ENCODE results near the gene HCRTR1. TPM values are rescaled to one million over a fixed set of nuclear protein-coding genes. Genes with fewer than 3 reads are reported as not detected.

Gene HCRTR1
- total RNA-seq, 6 experiments from 2014 or later: not detected

DNA sequence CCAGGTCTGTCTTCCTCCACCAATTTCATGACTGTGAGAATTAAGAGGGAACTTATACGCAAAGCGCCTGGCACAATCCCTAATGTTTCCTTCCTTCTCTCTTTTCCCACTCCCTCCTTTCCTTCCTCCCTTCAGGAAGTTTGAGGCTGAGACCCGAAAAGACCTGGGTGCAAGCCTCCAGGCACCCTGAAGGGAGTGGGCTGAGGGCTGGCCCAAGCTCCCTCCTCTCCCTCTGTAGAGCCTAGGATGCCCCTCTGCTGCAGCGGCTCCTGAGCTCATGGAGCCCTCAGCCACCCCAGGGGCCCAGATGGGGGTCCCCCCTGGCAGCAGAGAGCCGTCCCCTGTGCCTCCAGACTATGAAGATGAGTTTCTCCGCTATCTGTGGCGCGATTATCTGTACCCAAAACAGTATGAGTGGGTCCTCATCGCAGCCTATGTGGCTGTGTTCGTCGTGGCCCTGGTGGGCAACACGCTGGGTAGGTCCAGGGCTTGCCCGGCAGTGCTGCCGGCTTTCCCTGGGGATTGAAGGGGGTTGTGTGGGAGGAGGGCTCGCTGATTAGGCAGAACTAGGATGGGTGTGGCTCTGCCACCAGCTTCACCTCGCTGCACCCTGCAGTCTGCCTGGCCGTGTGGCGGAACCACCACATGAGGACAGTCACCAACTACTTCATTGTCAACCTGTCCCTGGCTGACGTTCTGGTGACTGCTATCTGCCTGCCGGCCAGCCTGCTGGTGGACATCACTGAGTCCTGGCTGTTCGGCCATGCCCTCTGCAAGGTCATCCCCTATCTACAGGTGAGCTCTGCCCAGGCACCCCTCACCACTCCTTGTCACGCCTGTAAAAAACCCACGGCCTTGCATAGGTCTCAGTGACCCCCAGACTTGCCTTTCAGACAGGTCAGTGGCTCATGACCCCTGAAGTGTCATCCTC, 1.7 kb downstream of the HCRTR1 start:
- WGBS (ENCODE audit: insufficient coverage, low coverage, low lambda C conversion rate, missing lambda C conversion rate): 71% methylated on average over 4 of the region's 23 CpGs
- intact Hi-C loops (cut with DNase I): no loop called here
- peaks cover 0 to 4% (median 0%) of the 10 kb centered on the region in 4 donors for H3K4me1 ChIP-seq
- H3K27ac ChIP-seq: no peak overlapping the region
- DNase-seq (no peak), ATAC-seq (no peak)
- no peaks in the 10 kb centered on the region for H3K36me3 ChIP-seq
- H3K4me3 ChIP-seq: no peak overlapping the region
- no peaks in the 10 kb centered on the region for H3K9me3 ChIP-seq
- peaks cover 0 to 5% of the 10 kb centered on the region in 2 donors for H3K27me3 ChIP-seq
- no peak for TF ChIP-seq POLR2A (IDR thresholded peaks at IDR 0.05)
- TF ChIP-seq, protein P1, sequence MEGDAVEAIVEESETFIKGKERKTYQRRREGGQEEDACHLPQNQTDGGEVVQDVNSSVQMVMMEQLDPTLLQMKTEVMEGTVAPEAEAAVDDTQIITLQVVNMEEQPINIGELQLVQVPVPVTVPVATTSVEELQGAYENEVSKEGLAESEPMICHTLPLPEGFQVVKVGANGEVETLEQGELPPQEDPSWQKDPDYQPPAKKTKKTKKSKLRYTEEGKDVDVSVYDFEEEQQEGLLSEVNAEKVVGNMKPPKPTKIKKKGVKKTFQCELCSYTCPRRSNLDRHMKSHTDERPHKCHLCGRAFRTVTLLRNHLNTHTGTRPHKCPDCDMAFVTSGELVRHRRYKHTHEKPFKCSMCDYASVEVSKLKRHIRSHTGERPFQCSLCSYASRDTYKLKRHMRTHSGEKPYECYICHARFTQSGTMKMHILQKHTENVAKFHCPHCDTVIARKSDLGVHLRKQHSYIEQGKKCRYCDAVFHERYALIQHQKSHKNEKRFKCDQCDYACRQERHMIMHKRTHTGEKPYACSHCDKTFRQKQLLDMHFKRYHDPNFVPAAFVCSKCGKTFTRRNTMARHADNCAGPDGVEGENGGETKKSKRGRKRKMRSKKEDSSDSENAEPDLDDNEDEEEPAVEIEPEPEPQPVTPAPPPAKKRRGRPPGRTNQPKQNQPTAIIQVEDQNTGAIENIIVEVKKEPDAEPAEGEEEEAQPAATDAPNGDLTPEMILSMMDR (IDR thresholded peaks at IDR 0.05): no peak

DNA sequence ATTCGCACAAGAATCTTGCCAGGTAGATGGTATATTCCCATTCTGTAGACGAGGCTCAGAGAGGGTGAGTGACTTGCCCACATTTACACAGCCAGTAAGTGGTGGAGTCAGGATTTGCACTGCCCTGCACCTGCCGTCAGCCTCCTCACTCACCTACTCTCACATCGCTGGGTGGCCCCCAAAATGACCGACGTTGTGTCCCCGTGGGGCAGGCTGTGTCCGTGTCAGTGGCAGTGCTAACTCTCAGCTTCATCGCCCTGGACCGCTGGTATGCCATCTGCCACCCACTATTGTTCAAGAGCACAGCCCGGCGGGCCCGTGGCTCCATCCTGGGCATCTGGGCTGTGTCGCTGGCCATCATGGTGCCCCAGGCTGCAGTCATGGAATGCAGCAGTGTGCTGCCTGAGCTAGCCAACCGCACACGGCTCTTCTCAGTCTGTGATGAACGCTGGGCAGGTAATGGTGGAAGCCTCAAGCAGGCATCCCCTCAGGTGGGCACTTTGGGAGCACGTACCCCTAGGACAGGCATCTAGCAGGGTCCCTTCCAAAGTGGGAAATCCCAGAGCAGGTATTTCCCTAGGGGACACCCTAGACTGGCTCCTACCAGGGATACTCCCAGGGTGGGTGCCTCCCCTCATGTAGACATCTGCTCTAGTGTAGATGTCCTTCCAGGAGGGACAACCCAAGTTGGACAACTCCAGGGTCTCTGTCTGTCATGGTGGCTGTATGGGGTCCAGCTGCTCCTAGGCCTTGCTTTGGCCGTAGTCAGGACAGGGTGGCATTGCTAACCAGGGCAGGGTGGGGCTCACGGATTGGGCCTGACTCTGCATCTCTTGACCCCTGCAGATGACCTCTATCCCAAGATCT, 3.4 kb downstream of the HCRTR1 start:
- Histone ChIP-seq H3K36me3 (peaks cover 0 to 2% (median 0%) of the 10 kb centered on the region in 4 donors), H3K9me3 (no peaks in the 10 kb centered on the region), H3K27me3 (peaks cover 0 to 5% of the 10 kb centered on the region in 2 donors), H3K4me3 (no peak overlapping the region), H3K27ac (no peak overlapping the region), H3K4me1 (peaks cover 0 to 4% (median 0%) of the 10 kb centered on the region in 4 donors)
- intact Hi-C loops (cut with DNase I): no loop called here
- WGBS (ENCODE audit: insufficient coverage, low coverage, low lambda C conversion rate, missing lambda C conversion rate): 94% methylated on average over 6 of the region's 20 CpGs
- ATAC-seq (no peak), DNase-seq (no peak)
- TF ChIP-seq, protein P1 (IDR thresholded peaks at IDR 0.05): no peak
- TF ChIP-seq POLR2A (IDR thresholded peaks at IDR 0.05): no peak

DNA sequence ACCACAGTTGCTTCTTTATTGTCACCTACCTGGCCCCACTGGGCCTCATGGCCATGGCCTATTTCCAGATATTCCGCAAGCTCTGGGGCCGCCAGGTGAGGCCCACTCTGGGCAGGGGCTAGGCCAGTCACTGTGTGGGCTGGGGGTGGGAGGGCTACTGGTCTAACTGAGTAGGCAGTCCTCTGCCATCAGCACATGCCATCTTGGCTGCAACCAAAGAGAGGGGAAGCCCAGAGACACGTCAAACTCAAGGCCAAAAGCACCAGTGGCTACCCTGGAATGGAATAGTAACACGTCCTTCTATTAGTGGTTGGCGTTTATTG, 4.0 kb downstream of the HCRTR1 start:
- DNase-seq (no peak), ATAC-seq (no peak)
- intact Hi-C loops (cut with DNase I): no loop called here
- no peak for TF ChIP-seq POLR2A (IDR thresholded peaks at IDR 0.05)
- TF ChIP-seq, protein P1 (IDR thresholded peaks at IDR 0.05): no peak
- H3K27me3 ChIP-seq: peaks cover 0 to 5% of the 10 kb centered on the region in 2 donors
- H3K36me3 ChIP-seq: peaks cover 0 to 3% (median 0%) of the 10 kb centered on the region in 4 donors
- no peak overlapping the region for H3K4me3 ChIP-seq
- 78% methylated on average over 5 of the region's 5 CpGs for WGBS (ENCODE audit: insufficient coverage, low coverage, low lambda C conversion rate, missing lambda C conversion rate)
- no peak overlapping the region for H3K27ac ChIP-seq
- peaks cover 0 to 4% (median 0%) of the 10 kb centered on the region in 4 donors for H3K4me1 ChIP-seq
- no peaks in the 10 kb centered on the region for H3K9me3 ChIP-seq

DNA sequence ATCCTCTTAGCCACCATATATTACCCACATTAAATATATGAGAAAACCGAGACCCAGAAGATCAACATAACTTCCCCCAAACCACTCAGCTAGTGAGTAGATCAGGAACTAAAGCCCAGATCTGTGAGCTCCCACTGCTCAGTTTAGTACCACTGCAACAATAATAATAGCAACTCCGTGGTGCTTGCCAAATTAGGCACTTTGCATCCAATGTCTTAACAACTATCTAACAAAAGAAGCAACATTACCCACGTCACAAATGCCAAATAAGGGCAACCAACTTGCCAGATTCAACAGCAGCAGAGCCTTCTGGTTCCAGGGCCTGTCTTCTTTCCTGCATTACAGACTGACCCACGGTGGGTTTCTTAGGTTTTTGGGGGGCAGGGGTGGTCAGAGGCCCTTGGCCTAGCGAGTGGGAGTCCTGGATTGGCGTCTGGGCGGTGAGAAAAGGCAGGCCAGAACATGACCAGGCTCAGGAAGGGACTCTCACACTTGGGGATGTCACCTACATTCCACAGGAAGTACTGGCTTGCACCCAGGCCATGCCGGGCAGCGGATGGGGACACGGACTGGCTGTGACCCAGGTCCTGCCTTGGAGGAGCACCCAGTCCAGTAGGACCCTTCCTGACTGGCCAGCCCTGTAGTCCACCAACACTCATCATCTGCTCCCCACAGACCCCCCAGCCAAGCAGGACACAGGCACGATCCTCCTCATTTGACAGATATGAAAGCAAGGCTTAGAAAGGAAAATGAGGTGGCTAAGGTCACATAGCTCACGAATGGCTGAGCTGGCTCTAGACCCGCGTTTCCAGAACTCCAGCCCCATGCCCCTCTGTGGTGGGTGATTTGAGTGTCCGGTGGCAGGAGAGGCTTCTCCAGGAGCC, 4.6 kb downstream of the HCRTR1 start:
- DNase-seq (no peak), ATAC-seq (no peak)
- peaks cover 0 to 5% of the 10 kb centered on the region in 2 donors for H3K27me3 ChIP-seq
- intact Hi-C loops (cut with DNase I): no loop called here
- TF ChIP-seq POLR2A (IDR thresholded peaks at IDR 0.05): no peak
- TF ChIP-seq, protein P1 (IDR thresholded peaks at IDR 0.05): no peak
- H3K4me3 ChIP-seq: no peak overlapping the region
- 75% methylated on average over 4 of the region's 15 CpGs for WGBS (ENCODE audit: insufficient coverage, low coverage, low lambda C conversion rate, missing lambda C conversion rate)
- H3K36me3 ChIP-seq: peaks cover 0 to 3% (median 0%) of the 10 kb centered on the region in 4 donors
- H3K4me1 ChIP-seq: peaks cover 0 to 4% (median 0%) of the 10 kb centered on the region in 4 donors
- no peak overlapping the region for H3K27ac ChIP-seq
- H3K9me3 ChIP-seq: no peaks in the 10 kb centered on the region

All from right lobe of liver (tissue), 6 donors.